T-helper 22 cell (primary cell): ENCODE measurements around the gene LTBR.

Experiments used
- DNase-seq: peaks from one replicate; pipeline ENCODE4 v3.0.0-alpha.2; 2020; ENCODE audit warnings: low read depth

The LTBR gene

DNA sequence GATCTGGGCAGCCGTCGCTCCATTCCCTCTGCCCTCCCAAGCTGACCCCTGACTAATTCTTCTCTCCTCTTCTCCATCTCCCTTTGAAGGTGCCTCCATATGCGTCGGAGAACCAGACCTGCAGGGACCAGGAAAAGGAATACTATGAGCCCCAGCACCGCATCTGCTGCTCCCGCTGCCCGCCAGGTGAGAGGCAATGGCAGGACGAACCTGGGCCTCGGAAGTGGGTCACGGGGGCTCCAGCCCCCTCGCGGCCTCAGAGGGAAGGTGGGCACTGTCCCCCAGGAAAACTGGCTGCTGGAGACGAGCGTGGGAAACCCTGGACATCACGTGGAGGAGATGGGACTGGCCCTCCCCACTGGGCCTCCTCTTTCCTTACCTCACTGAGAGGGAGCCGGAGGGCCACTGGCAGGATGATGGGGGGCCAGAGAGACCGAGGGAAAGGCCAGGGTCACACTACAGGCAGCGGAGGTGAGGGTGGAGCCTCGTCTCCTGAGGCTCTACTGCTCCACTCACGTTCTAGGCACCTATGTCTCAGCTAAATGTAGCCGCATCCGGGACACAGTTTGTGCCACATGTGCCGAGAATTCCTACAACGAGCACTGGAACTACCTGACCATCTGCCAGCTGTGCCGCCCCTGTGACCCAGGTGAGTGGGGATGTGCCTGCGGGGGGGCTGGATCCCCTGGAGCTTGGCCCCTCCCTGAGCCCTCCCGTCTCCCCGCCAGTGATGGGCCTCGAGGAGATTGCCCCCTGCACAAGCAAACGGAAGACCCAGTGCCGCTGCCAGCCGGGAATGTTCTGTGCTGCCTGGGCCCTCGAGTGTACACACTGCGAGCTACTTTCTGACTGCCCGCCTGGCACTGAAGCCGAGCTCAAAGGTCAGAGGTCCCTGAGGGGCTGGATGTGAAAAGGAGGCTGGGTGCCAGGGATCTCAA, 806 bp downstream of the LTBR start:
- no peak for DNase-seq

DNA sequence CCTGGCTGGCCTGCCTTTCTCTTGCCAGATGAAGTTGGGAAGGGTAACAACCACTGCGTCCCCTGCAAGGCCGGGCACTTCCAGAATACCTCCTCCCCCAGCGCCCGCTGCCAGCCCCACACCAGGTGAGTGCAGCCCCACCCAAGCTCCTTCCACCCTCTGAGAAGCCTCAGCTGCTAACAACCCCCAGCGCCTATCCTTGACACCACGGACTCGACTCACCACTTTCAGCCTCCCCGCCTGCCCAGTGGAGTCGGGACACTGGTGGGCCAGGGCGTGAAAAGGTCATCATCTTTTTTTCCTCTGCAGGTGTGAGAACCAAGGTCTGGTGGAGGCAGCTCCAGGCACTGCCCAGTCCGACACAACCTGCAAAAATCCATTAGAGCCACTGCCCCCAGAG, 2.1 kb downstream of the LTBR start:
- no peak for DNase-seq

DNA sequence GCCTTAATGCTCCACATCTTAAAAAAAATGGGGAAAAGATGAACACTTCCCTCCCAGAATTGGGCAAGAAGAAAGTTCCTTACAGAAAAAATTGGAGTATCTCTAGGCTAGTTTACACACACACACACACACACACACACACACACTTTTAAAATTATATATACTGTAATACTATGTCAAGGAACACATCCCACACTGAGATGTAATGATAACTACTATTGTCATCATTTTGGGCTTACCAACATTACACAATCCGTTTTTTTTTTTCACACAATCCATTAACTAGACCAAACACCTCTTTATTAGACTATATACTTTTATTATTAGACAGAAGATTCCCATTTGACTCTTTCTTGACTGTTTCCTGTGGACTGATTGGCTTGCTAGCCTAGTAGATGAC, 2.5 kb downstream of the LTBR start:
- DNase-seq = no peak

DNA sequence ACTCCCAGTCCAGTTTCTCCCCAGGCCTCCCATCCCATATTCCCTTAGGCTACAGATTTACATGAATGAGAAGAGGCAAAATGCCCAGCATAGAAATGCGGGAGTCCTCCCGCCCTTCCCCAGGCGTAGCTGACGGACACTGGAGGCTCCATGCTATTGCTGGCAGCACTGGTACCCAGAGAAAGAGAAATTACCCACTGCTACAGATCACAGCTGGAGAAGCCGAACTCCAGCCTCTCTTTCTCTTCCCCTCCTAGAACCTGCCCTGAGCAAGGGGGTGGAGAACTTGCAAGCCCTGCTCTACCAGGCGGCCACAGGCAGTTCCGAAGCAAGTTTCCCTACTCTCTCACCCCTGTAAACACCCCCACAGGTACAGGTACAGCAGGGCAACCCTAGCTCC, 3.6 kb downstream of the LTBR start:
- DNase-seq = no peak

DNA sequence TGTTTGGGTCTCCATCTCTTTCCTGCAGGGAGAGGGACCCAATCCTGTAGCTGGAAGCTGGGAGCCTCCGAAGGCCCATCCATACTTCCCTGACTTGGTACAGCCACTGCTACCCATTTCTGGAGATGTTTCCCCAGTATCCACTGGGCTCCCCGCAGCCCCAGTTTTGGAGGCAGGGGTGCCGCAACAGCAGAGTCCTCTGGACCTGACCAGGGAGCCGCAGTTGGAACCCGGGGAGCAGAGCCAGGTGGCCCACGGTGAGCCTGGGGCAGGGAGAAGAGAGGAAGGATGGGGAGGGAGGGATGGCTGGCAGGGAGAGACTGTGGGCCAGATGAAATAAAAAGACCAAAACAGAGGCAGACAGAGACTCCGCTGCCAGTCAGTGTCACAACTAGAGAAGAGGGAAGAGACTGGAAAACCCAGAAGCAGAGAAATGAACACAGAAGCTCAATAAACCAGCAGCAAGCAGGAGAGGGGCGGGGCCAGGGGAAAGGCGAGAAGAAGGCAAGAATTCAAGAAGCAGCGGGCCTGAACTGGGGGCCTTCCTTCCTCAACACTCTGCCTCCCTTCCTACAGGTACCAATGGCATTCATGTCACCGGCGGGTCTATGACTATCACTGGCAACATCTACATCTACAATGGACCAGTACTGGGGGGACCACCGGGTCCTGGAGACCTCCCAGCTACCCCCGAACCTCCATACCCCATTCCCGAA, 6.3 kb downstream of the LTBR start:
- DNase-seq = no peak

DNA sequence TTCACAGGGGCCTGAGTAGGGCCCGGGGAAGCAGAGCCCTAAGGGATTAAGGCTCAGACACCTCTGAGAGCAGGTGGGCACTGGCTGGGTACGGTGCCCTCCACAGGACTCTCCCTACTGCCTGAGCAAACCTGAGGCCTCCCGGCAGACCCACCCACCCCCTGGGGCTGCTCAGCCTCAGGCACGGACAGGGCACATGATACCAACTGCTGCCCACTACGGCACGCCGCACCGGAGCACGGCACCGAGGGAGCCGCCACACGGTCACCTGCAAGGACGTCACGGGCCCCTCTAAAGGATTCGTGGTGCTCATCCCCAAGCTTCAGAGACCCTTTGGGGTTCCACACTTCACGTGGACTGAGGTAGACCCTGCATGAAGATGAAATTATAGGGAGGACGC, 7.1 kb downstream of the LTBR start:
- no peak for DNase-seq

DNA sequence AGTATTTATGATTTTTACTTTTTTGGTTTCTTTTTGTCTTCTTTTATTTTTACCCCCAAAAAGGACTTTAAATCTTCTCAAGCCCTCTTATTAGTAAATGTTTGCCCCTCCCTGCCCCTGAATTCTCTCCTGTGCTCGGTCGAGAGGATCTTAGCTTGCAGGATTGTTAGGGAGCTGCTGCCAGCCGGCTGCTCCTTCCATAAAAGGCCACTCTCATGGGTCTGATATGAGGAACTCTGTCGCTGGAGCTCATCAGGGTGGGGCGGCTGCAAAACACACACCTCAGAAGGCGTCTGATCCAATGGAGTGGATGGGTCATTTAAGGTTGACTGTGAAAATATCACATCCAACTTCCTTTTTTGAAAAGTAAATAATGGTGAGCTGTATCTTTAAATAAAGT, 8.5 kb downstream of the LTBR start:
- no peak for DNase-seq

DNA sequence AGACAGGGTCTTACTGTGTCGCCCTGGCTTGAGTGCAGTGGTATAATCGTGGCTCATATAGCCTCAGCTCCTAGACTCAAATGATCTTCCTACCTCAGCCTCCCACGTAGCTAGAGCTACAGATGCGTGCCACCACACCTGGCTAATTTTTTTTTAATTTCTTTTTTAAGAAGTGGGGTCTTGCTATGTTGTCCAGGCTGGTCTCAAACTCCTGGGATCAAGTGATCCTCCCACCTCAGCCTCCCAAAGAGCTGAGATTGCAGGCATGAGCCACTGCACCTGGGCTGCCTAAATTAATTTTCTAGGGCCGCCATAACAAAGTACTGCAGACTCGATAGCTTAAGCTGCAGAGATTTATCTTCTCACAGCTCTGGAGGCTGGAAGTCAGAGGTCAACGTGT, 9.1 kb downstream of the LTBR start:
- no peak for DNase-seq

DNA sequence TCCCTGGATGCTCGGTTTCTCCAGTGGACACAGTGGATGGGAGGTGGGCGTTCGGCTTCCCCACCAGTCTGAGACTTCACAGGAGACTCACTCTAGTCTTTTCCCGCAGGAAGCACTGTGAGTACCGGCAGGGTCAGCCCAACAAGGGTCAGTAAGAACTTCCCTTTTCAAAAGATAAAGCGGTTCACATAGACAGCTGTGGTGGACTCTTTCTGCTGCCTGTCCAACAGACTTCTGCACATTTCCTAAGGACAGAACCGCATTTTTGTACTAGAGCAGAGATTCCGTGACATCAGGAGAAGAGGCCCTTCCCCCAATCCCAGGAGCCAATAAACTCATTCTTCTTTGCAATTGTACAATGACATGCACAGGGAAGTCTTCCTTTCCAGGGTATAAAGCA, 10.4 kb downstream of the LTBR start:
- DNase-seq = no peak

DNA sequence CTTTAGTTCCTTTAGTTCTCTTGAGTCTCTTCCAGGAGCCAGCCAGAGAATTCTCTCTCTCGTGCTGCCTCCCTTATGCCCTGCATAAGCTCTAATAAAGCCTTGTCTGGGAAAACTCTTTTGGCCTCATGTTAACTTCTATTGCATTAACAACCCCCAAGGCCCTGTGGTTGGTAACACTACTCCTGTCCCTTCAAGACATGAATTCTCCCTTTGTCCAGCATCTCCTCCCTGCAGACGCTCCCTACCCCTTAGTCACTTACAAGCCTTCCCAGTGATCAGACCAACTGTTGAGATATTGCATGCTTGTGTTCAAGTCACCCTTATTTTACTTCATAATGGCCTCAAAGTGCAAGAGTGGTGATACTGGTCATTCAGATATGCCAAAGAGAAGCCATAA, 12.1 kb downstream of the LTBR start:
- no peak for DNase-seq

DNA sequence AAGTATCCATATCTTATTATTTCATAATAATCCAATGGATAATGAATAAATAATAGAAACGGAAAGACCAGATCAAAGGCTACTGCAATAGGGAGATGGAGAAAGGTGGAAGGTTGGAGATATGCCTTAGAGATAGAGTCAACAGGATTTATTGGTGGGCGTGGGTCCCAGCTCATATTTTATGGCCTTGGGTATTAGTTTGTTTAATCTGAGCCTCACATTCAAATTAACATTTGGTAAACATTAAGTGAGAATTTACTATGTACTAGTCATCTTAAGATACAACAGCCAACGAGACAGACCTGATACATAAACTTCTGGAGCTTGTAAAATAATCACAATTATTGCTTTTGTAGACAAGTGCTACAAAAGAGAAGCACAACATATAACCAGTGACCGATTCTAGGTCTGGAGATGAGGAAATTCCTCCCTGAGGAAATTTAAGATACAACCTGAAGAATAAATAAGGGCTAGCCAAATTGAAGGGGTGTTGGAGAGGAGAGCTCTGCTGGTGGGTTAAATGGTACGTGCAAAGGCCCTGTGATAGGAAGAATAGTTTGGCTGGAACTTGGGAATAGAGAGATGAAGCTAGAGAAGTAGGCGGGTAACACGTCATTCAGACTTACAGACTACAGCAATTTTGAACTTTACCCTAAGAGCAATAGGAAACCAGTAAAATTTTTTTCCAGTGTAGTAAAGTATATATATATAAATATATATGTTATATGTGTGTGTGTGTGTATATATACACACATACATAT, 16.1 kb downstream of the LTBR start:
- no peak for DNase-seq

DNA sequence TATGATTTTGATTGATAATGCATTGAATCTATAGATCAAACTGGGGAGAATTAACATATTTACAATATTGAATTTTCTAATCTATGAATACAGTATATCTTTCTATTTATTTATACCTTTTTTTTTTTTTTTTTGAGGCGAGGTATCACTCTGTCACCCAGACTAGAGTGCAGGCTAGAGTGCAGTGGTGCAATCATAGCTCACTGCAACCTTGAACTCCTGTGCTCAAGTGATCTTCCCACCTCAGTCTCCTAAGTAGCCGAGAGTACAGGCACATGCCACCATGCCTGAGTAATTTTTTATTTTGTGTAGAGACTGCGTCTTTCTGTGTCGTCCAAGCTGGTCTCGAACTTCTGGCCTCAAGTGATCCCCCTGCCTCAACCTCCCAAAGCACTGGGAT, 20.4 kb downstream of the LTBR start:
- DNase-seq = no peak

DNA sequence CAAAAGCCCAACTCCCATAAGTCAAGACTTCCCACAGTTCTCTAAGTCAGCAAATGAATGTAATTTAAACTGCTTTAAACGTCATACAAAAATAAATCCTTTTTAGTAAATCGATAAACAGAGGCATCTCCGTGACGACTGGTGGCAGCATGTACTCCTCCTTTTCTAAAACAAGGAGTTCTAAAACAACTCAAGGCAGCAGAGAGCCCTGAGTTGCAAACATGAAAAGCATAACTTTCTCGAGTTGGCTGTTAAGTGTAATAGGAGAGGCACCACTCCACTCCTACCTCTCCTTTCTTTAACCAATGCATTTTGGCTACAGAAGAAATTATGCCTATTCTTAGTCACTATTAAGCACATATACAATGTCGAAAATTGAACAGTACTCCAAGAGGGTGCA, 22.0 kb downstream of the LTBR start:
- DNase-seq = no peak

DNA sequence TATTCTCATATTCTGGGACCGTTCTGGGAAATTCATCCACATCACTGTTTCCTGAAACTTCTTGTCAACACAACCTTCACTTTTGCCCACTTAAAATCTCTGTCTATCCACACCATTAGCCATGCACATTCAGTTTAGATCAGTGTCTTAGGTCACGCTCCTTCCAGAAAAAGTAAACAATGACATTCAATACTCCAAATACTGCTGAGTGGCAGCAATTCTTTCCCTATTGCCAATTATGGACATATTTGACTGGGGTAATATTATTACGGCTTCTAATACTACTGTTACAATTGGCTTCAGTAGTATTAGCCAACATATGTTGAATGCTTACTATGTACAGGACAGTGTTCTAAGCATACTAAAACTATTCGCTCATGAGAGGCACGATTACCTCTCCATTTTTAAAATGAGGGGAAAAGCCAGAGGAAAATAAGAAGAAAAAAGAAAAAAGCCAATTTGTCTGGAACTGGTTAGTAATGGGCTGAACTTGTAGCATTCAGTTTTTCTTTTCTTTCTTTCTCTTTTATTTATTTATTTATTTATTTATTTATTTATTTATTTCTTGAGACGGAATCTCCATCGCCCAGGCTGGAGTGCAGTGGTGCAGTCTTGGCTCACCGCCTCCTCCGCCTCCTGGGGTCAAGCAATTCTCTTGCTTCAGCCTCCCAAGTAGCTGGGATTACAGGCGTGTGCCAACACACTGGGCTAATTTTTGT, 23.4 kb downstream of the LTBR start:
- DNase-seq = no peak

DNA sequence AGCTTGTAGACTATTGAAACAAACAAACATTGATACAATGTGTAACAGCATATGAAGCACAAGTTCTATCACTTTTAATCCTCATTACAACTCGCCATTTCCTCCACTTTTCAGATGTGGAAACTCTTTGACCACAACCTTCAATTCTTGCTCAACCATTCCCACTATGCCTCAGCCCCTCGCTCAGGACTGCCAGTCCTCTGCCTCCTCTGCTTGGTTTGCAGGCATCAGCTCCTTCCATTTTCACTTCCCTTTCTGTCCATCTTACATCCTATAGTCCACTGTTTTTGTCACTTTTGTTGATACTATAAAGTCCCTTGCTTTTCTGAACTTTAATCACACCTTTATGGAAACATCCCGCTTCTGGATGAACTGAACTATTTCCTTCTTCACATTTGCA, 32.6 kb downstream of the LTBR start:
- DNase-seq = no peak

DNA sequence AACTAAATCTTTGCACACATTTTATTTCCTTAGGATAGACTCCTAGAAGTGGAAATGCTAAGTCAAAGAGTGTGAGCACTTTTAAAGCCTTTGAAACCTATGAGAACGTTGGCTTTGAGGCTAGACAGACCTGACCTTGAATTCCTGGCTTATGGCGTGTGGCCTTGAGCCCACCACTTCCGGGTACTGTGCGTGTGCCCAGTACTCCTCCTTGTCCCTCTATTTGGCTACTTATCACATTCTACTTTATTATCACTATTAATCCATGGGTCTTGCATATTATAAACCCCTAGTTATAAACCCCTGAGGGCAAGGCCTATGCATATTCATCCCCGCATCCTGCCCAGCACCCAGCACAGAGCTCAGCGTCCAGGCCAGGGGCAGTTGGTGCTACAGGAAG, 34.8 kb downstream of the LTBR start:
- no peak for DNase-seq

DNA sequence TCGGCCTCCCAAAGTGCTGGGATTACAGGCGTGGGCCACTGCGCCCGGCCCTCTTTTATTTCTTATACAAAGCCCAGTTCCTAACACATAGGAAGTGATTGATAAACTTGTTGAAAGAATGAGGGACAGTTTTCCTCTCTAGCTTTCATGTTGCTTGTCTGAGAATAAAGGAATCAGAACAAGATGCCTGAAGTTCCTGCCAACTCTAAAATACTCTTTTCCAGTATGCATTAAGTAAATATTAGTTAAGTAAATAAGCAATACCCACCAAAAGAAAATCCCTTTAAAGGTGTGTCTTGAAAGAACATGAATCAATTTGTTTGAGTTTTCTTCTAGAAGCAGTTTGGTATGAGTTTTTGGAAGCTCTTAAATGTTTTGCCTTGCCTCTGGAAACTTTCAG, 36.4 kb downstream of the LTBR start:
- DNase-seq = no peak

DNA sequence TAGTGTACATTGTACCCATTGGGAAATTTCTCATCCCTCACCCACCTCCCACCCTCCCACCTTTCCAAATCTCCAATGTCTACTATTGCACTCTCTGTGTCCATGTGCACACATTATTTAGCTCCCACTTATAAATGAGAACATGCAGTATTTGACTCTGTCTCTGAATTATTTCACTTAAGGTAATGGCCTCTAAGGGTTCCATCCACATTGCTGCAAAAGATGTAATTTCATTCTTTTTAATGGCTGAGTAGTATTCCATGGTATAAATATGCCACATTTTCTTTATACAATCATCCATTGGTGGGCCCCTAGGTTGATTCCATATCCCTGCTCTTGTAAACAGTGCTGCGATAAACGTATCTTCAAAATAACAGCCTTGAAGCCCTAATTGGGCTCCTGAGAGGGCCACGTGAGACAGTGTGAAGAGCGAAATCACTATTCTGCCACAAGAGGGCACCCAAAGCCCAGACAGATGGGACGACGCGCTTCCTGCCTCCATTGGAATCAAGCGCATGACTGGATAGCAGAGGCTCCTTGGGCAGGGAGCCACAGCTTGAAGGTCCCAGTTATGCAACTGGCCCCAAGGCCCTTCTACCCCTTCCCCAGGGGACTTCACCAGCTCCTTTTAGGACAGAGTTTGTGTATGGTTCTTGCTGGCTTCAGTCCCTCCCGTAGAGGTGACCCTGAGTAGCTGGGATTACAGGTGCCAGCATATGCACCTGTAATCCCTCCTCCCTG, 39.5 kb downstream of the LTBR start:
- DNase-seq = peak; percentile 60

DNA sequence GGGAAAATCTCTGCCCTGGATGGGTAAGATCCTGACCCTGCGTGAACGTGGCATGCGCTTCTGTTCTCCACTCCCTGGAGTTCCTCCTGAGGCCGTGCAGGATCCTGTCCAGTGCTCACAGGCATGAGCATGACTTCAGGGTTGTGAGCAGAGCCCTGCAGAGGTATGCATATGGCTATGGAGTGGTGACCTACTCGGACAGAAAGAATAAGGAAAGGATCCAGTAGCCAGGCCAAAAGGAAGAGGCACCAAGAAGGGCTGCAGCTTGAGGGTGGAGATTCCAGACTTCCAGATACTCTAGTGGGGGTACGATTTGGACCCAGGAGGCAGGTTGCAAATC, 40.0 kb downstream of the LTBR start:
- DNase-seq = no peak

DNA sequence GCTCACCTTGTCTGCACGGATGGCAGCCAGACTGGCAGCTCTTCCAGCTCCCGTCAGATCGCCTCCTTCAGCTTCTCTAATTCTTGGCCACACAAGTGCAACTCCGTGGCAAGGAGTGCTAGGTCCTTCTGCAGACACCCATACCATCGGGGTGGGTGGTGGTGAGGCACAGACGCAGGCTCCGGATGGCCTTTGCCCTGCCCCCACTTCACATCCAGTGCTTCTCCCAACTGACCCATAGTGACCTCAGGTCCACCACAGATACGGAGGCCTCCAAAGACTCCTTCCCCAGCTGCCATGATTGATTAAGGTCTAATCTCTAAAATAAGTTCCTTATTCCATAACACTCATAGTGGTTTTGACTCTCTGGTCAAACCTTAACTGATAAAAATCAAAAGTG, 40.9 kb downstream of the LTBR start:
- DNase-seq = no peak
